ENCODE data around the gene PDXK. TPM values are rescaled to one million over a fixed set of nuclear protein-coding genes. Genes with fewer than 3 reads are reported as not detected.

PDXK gene
- total and polyA plus RNA-seq, 2 of the 8 experiments (the other 6 are each of a cell fraction or from before 2014, with no cell fraction given): 78.0 to 112 TPM

- Histone ChIP-seq H3K56ac (replicated peaks; ENCODE audit: insufficient read length, low read depth, low read length) (no peak overlapping the region), H3K4ac (replicated peaks; ENCODE audit: insufficient read length, low read depth, low read length) (no peak overlapping the region), H3K79me2 (ENCODE audit: control insufficient read depth in 1 of 2, insufficient read depth in 2 of 2, low read length in 2 of 2) (no peaks in the 10 kb centered on the region), H3K27me3 (replicated peaks in 1 of 4; ENCODE audit: control insufficient read depth in 3 of 4, extremely low read depth in 1 of 4, insufficient read depth in 3 of 4, low read length in 3 of 4) (no peaks in the 10 kb centered on the region; a peak in 1 of 7 replicates), H4K91ac (replicated peaks; ENCODE audit: insufficient read length, low read length) (no peak overlapping the region), H2BK15ac (ENCODE audit: low read length) (no peak overlapping the region), H4K5ac (ENCODE audit: insufficient read length, low read depth, low read length) (no peak overlapping the region), H4K20me1 (replicated peaks in 1 of 2; ENCODE audit: control insufficient read depth in 1 of 2, insufficient read depth in 2 of 2, low read length in 2 of 2) (peaks cover 0 to 5% of the 10 kb centered on the region in 2 experiments), H3K36me3 (ENCODE audit: control insufficient read depth in 2 of 4, insufficient read depth in 4 of 4, low read length in 3 of 4) (no peaks in the 10 kb centered on the region), H2BK120ac (replicated peaks; ENCODE audit: low read depth, low read length) (no peak overlapping the region), H2BK20ac (ENCODE audit: low read length) (no peak overlapping the region), H3K18ac (ENCODE audit: extremely low read depth, low read length) (no peak overlapping the region), H3K23me2 (ENCODE audit: low read depth, low read length) (no peaks in the 10 kb centered on the region), H2BK12ac (ENCODE audit: low read depth, low read length) (no peak overlapping the region), H3K9me3 (ENCODE audit: insufficient read depth in 2 of 2, low read depth in 1 of 2, low read length in 1 of 2) (no peaks in the 10 kb centered on the region), H3K23ac (ENCODE audit: insufficient read length) (no peak overlapping the region), H3K14ac (ENCODE audit: insufficient read length) (no peak overlapping the region), H3K4me3 (ENCODE audit: extremely low read depth in 1 of 4, insufficient read depth in 2 of 4, low read depth in 3 of 4, low read length in 4 of 4) (no peak overlapping the region), H3K27ac (ENCODE audit: low read depth, low read length) (no peak overlapping the region), H2AFZ (ENCODE audit: low read length) (no peak overlapping the region), H2AK5ac (ENCODE audit: low read depth, low read length) (no peak overlapping the region), H4K8ac (ENCODE audit: extremely low read depth, insufficient read depth, low read length) (no peak overlapping the region), H3K79me1 (ENCODE audit: low read depth, low read length) (no peaks in the 10 kb centered on the region), H3K4me1 (replicated peaks in 1 of 4; ENCODE audit: control insufficient read depth in 3 of 4, insufficient read depth in 4 of 4, low read length in 3 of 4) (peaks cover 0 to 7% (median 4%) of the 10 kb centered on the region in 4 experiments; a peak in 5 of 7 replicates), H2BK5ac (ENCODE audit: low read depth, low read length) (no peak overlapping the region), H3K9ac (replicated peaks in 1 of 4; ENCODE audit: extremely low read depth in 1 of 4, low read depth in 3 of 4, low read length in 3 of 4) (no peak overlapping the region), H3K4me2 (ENCODE audit: insufficient read depth in 1 of 2, low read depth in 2 of 2, low read length in 2 of 2) (no peak overlapping the region)
- DNase-seq (ENCODE audit: low read depth in 1 of 2, low spot score in 2 of 2) (no peak), FAIRE-seq (no peak)
- POLR2A ChIA-PET (ENCODE audit: partially characterized antibody): interaction anchor here (1.4 to 2.1 kb wide), 3 partner anchors 9 to 34 kb away, joined by 3 to 7 read pairs (median 6); no protein-coding TSS in a partner anchor
- WGBS, 2 experiments (ENCODE audit: extremely low coverage in 1 of 2, insufficient coverage in 1 of 2, insufficient read length in 1 of 2, insufficient replicate concordance in 2 of 2, low coverage in 1 of 2, low lambda C conversion rate in 2 of 2, missing lambda C conversion rate in 1 of 2): 80% methylated on average over 6 of the region's 6 CpGs; no CpG with 5 or more reads in 1 of the 2 experiments
- CTCF ChIA-PET (ENCODE audit: partially characterized antibody): interaction anchor here (1.0 to 1.3 kb wide), 2 partner anchors 25 to 29 kb away, joined by 3 read pairs; no protein-coding TSS in a partner anchor
- TF ChIP-seq POLR2AphosphoS5 (IDR thresholded peaks at IDR 0.05; ENCODE audit: low read depth, low read length): no peak
- no peak for TF ChIP-seq POU5F1 (IDR thresholded peaks at IDR 0.05; ENCODE audit: low read depth, low read length)
- no peak for TF ChIP-seq ATF2 (IDR thresholded peaks at IDR 0.05; ENCODE audit: low read length)
- TF ChIP-seq SIN3A (conservative IDR thresholded peaks at IDR 0.05 in 1 of 2, IDR thresholded peaks at IDR 0.05 in 1 of 2; ENCODE audit: low read depth in 1 of 2, low read length in 2 of 2): no peak
- TF ChIP-seq TAF1 (IDR thresholded peaks at IDR 0.05; ENCODE audit: low read depth, low read length): no peak
Observed at GRCh38 chr21:43781846-43782245, 62.9 kb downstream of the PDXK start.

Measured in H1 (cell line).